ENCODE results near the gene ELFN2.

ELFN2 gene

DNA sequence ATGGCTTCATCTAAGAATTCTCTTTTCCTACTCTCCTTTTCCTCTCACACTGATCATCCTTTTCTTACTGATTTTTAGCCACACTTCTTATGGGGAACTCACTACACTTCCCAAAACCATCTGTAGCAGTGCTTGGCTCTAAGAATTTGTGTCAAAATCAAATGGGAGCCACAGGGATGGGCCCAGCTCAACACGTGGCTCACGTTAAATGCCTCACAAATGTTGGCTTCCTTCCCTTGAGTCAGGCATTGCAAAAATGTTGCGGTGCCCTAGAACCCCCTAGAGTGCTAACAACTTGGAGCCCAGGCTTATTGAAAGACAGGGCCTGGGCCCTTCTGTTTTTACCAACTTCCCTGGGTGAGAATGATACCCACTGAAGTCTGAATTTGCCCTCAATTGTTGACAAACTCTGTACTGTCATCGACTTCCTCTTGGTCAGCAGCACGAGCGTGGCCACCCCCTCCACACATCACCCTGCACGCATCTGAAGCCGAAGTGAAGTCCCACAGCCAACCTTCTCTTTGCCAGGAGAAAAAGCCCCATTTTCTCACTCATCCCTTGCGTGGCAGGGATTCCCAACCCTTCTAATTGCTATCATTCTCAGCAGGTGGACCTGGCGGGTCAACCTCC lies 69.7 kb downstream of the ELFN2 start:
- DNase-seq (ENCODE audit: low read depth in 3 of 3), result no peak

DNA sequence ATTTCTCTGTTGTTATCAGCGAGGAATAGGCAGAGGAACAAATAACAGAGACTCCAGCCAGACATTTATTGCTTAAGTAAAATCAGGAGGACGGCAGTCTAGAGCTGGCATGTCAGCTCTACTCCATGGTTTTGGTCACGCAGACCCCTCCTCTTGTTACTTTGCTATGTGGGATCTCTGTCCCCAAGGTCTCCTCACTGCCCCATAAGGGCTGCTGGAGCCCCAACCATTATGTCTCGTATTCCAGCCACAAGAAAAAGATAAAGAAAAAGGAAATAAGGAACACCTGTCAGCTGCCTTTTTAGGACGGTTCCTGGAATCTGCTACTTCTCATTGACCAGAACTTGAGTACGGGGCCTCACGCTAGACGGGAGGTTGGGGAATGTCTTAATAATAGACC lies 70.4 kb downstream of the ELFN2 start:
- DNase-seq (ENCODE audit: low read depth in 3 of 3), result no peak

DNA sequence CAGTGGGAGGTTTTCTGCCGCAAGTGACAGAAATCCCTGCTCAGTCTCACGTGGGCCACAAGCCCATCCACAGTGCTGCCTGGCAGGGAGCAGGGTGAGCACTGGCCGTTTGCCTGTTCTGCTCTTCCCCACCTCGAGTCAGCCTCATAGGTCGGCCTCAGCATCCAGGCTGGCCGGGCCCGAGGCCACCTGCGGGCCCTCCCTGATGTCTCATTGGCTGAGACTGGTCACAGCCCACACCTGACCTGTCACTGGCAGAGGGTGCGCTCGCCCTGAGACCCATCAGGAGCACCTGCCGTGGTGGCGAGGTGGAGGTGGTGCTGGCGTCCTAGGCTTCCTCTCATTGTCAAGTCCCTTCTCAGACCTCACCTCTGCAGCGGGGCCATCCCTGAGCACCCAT lies 72.1 kb downstream of the ELFN2 start:
- no peak for DNase-seq (ENCODE audit: low read depth in 3 of 3)

DNA sequence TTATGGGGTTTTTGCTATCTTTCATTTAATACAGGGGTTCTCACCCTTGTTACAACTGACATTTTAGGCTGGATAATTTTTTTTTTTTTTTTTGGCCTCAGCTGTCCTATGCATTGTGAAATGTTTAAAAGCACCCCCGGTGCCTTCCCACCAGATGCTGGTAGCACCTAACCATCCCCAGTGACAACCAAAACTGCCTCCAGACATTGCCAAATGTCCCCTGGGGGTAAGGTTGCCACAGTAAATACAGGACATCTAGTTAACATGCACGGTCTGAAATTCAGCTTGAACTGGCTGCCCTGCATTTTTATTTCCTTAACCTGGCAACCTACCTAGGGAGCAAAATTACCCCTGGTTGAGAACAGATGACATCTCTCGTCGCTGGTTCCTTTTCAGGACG lies 72.6 kb downstream of the ELFN2 start:
- DNase-seq (ENCODE audit: low read depth in 3 of 3), result no peak

DNA sequence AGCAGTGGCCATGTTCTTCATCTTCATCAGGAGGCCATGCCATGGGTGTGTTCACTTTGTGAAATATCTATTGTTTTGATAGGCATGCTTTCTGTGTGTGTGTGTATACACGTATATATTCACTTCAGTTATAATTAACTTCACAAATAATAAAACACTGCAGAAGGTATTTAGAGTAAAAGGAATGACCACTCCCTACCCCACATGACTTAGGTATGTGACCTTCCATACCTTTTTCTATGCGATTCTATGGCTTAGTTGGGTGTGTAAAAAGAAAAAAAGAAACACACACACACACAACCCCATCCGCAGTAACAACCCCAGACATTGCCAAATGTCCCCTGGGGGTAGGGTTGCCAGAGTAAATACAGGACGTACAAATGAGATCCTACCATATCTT lies 73.0 kb downstream of the ELFN2 start:
- no peak for DNase-seq (ENCODE audit: low read depth in 3 of 3)

DNA sequence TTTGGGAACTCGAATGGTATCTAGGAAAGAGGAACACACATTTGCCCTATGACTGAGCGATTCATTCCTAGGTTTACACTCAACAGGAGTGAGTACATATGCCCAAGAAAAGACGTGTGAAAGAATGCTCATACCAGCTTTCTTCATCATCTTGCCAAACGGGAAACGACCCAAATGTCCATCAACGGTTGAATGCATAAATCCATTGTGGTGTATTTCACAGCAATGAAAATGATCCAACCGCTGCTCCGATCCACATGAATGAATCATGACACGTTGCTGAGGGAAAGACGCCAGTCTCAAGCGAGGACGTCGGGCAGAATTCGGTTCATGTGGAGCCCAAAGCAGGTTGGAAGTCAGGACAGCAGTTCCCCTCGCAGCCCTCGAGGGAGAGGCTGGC lies 73.4 kb downstream of the ELFN2 start:
- no peak for DNase-seq (ENCODE audit: low read depth in 3 of 3)

DNA sequence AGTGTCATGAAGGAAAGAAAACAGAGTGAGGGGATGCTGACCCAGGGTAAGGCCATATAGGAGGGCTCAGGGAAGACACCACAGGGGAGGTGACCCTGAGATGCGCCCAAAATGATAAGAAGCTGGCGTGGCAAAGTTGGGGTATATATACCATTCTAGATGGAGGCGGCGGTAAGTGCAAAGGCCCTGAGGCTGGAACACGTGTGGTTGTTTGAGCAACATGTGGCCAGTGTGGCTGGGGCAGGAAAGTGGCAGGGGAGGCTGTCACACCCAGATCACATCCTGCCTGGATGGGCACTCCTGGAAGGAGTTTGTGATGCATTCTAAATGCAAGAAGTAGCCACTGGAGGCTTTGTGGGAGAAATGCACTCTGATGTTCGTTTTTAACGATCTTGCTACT lies 74.8 kb downstream of the ELFN2 start:
- DNase-seq (ENCODE audit: low read depth in 3 of 3), result no peak

DNA sequence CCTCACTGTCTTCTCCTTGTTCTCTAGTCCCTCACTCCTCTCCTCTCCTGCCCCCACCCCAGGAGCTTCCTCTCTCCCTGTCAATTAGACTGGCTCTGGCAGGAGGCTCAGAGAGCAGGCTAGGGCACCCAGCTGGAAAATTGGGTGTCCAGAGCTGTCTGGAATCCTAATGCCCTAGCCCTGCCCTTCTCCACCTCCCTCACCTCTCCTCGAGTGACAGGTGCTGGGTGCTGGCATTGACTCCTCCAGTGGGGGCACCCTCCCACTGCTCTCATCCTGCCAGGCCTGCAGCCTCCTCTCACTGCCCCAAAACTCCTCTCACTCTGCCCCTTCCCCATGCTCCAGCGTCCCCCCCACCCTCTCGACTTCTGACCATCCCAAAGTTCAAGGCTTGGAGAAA lies 76.0 kb downstream of the ELFN2 start:
- no peak for DNase-seq (ENCODE audit: low read depth in 3 of 3)

DNA sequence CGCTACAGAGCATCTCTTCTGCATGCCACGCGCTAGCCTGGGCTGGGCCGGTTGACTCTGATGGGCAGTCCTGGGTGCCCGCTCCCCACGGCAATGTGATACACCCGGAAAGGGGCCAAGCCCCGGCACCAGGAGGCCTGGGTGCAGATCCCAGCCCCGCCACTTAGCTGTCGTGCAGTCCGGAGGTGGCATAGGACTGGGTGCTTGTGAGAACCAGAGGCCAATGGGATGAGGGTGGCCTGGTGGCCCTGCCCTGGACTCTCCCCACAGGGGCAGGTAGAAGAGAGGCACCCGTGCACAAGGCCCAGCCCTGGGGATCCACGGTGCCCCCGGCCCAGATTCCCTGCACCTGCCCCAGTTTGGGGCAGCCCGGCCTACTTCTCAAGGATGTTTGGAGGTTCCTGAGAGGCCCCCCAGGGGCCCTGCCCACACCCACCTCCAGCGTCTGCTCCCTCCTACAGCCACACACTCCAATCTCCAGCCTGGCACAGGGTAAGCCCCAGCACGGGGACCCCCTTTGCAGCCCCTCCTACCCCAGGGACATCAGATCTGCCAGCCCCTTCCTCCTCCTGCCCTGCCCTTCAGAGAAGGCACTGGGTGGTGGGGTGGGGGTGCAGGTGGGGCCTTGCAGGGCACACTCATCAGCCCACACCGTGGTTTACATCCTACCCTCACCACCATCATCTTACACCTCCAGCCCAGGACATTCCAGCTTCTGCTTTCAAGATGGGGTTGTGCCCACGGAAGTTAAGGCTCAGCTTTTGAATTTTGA lies 78.0 kb downstream of the ELFN2 start:
- DNase-seq (ENCODE audit: low read depth in 3 of 3), result no peak

DNA sequence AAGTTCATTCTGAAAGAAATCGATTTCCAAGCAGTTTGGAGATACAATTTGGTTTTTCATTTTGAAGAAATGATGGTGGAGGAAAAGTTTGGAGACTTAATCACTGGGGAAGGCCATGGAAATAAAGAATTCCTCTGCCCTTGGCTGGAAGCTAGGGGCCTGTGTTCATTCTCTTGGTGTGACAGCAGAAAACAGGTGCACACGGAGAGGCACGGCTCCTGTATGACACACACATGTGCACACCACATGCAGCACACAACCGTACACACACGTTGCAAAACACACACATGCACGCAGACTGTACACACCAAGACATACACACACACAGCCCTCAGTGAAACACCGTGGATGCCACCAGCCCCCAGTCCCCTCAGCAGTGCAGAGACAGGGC lies 80.8 kb downstream of the ELFN2 start:
- no peak for DNase-seq (ENCODE audit: low read depth in 3 of 3)

DNA sequence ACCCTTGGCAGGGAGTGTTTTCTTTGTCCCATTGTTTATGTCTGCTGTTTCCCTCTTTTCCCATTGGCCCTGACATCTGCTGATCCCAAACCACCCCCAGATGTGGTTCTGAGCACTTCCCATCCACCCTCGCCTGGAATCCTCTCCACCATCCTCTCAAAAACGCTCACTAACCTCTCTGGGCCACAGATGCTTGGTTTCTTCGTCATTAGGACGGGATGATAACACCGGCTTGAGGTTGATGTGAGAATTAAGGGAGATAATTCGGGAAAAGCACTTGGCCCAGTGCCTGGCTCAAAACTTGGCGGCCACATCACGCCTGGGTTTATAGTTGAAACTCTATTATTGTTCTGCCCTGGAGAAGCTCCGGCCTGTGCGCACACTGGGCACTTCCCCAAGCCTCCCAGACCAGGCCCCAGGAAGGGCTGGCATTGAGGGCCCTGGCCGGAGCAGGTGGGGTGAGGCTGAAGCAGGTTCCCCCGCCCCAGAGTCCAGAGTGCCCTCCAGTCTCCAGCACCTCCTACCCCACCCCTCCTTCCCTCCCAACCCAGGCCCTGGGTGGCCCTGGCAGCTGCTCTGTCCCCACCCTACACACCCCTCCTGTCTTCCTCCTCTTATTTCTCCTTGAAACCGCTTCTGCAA lies 81.3 kb downstream of the ELFN2 start:
- DNase-seq (ENCODE audit: low read depth in 3 of 3), result no peak

DNA sequence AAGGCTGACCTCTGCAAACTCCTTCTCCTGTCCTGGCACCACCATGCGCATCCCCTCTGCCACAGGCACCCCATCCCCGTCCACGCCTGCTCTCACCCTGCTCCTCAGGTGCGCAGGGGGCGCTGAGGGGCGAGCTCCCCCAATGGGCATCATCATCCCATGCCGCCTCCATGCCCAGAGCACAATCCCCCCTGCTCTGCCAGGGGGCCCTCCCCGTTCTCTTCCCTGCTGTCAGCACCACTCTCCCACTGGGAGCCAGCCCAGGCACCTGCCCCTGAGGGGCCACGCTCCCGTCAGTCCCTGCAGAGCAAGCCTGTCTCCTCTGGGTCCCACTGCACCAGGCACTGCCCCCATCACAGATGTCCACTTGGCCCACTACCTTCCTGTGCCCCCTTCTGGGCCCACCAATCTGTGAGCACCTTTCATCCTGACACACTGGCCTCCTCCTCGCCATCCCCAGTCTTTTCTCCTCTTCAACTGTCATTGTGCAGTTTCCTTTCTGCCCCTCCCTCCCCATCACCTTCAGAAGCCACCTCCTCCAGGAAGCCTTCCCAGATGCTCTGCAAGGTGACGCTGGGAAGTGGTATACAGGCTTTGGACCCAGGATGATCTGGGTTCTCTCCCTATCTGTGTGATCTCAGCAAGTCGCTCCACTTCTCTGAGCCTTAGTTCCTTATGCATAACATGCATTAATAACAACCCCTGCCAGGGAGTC lies 82.4 kb downstream of the ELFN2 start:
- no peak for DNase-seq (ENCODE audit: low read depth in 3 of 3)

DNA sequence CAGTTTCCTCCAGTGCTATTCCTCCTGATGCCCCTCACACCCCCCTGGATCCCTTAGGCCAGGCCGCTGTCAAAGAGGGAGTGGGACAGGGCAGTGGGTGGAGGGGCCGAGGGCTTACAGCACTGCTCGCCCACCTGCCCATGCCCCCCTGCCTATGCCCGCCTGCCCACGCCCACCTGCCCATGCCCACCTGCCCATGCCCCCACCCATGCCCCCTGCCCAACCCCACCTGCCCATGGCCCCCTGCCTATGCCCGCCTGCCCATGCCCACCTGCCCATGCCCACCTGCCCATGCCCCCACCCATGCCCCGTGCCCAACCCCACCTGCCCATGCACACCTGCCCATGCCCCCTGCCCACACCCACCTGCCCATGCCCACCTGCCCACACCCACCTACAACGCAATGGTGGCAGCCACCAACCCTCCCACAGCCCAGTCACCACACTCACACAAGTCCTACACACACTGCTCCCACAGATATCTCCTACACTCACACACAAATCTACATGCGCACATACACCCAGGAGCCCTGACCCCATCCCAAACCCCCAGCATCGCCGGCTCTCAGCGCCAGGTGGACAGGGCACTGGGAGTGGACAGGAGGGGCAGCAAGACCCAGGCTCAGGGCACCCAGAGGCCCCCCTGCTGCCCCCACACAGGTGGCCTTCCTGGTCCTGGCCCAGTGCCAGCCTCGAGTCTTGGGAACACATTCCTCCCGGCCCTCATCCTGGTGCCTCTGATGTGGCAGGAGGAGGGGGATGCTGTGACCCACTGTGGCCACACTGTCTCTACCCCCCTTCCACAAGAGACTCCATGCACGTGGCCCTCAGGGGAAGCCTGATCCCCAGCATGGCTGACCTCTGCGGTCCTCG lies 83.2 kb downstream of the ELFN2 start:
- DNase-seq (ENCODE audit: low read depth in 3 of 3), result no peak

DNA sequence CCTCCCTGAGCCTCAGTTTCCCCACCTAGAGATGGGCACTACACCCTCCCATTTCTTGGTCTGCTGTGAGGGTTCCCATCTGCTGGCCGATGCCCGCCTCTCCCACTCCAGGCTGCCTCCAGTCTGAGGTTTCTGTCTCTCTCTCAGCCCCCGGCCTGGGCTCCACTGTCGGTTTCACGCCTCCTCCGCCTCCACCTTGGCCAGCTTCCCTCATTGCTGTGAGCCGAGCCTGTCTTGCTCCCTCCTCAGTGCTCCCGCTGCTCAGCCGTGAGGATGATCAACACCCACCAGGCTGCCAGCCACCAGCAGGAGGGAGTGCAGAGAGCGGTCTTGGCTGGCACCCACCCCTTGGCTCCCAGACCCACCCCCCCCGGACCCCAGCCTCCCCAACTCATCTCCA lies 83.9 kb downstream of the ELFN2 start:
- DNase-seq (ENCODE audit: low read depth in 3 of 3), result no peak

DNA sequence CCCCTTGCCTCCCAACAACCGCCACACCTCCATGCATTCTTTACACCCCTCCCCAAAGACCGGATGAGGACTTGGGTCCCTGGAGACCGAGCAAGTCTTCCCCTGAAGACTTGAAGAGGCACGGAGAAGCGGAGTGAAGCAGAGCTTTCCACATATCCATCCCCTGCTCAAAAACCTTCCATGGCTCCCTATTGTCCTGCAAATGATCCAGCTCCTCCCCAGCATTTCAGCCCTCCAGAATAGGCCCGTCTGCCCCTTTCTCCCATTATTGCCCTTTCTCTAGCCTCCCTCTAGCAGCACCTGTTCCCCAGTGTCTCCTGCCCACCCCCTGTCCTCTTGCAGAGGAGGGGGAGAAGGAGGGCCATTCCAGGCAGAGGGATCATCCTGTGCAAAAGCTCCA lies 85.2 kb downstream of the ELFN2 start:
- DNase-seq (ENCODE audit: low read depth in 3 of 3), result no peak

DNA sequence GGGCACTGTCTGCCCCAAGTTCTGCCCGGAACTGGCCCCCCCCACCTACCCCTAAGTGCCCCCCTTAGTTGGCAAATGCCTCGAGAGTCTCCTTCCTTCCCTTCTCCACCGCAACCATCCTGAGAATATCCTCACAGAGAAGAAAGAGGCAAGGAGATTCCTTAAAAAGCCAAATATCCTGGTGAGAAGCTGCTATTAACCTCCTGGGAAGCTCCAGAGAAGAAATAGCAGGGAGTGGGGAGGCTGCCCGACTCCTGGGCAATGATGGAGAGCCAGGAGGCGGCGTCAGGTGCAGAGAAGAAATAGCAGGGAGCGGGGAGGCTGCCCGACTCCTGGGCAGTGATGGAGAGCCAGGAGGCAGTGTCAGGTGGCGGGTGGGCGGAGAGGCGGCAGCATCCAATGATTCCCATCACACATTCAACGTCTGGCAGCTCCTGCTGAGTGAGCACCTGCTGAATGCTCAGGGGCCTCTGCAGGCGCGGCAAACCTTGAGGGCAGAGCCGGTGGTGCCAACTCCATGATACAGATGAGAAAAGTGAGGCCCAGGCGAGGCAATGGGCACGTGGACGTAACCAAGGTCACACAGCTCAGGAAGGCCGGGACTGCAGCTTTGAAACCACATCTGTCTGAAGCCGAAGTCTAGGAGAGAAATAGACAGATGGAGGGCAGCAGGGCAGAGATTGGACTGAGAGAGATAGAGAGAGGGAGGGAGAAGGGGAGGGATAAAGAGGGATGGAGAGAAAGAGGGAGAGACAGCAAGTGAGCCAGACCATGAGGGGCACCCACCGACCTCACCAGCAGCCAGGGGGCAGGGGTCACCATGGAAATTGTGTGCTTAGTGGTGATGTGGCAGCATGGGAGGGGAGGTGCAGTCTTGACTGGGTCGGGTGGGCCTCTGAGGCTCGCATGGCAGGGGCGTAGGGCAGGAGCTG lies 86.7 kb downstream of the ELFN2 start:
- DNase-seq (ENCODE audit: low read depth in 3 of 3), result no peak

DNA sequence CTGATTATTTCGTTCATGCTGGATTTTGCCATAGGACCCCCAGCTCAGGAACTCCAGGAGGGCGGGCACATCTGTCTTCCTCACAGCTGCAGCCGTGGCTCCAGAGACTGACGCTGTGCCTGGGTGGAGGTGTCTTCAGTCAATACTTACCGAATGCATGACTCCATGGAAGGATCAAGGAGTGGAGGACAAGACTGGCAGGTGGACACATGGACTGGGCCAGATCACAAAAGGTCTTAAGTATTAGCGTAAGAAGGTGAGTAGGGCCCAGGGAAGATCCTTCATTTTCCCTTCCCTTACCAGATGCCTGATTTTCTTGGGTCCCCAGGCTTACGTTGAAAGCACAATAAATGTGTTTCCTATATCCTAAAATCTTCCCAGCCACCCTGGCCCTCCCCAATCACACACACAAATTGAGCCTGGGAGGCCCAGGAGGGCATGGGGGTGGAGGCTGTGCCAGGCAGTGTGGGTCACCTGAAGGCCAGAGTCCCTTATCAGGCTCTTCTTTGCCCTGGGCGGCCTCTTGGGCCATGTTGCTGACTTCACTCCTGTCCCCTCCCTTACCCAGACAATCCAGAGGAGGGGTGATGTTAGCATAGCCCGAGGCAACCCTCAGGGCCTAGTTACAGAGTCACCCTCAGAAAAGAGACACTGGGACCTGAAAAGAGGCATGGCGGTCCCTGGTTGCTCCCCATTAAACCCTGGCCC lies 88.6 kb downstream of the ELFN2 start:
- DNase-seq (ENCODE audit: low read depth in 3 of 3), result no peak

DNA sequence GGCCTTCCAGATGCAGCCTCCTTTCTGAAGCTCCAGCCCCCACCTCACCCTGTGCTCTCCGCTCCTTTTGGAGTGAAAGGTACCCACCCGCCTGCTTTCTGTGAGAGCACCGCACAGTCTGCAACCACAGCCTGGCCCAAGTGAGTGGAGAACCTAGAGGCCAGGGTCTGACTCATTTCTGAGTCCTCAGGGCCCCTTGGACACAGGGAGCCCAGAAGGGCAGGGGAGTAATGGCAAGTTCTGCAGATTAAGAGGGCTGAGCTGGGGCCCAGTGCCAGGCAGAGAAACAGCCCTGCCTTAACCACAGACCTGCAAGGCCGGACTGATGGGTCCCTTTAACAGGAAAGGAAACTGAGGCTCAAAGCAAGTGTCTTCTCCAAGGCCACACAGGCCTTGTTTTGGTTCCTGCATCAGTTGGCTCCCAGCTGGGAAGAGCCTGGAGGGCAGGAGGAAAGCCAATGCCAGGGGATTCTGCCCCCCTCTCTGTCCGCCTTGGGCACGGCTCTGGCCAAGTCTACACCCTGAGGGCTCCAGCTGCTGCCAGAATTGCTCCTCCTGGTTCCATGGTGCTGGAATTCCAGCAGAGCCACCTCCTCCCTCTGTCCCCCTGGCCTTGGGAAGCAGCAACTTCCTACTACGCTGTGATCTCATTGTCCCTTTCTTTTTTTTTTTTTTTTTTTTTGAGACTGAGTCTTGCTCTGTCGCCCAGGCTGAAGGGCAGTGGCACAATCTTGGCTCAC lies 89.9 kb downstream of the ELFN2 start:
- no peak for DNase-seq (ENCODE audit: low read depth in 3 of 3)

DNA sequence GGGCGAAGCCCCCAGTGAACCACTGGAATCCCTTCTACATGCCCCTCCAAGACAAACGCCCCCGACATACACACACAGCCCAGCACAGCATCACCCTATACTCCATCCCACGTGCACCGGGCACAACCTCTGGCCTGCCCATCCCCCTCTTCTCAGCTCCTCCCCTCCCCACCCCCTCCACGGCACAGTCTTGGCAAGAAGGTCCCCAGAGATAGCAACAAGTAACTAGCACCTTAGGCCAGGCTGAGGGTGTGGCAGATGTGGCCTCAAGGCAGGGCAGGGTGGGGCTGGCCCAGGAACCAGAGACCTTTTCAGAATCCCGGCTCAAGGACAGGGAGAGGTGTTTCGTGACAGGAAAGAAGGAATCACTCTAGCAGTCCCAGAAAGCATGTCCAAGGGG lies 90.7 kb downstream of the ELFN2 start:
- DNase-seq (ENCODE audit: low read depth in 3 of 3), result no peak

Measured in stimulated activated CD4-positive, alpha-beta T cell treated with anti-CD3 and anti-CD28 coated beads, TNF-alpha, amount 100 ng/mL, for 48 hours (primary cell).